ENCODE data around the gene ASXL1.

The ASXL1 gene

DNA sequence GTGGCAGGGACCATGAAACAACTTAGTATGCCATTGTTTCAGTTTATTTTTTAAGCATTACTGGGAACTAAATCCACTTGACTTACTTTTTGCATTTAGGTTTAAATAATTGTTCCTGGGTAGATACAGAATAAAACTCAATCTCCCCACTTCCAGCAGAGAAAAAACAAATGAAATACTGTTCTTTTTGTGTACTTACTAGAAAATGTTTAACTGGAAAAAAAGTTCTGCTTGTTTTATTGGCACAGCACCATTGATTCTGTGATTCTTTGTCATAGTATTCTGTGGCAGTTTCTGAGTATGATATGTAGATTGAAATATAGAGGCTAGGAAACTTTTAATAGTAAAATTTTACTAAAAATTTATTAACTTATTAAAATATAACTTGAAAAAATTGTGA, 10.2 kb downstream of the ASXL1 start:
- Histone ChIP-seq H3K36me3 (ENCODE audit: control insufficient read depth in 1 of 2, insufficient read depth in 2 of 2, low read length in 2 of 2) (peaks cover 8 to 16% of the 10 kb centered on the region in 2 experiments), H4K8ac (ENCODE audit: low read depth, low read length) (no peak overlapping the region), H3K79me1 (ENCODE audit: low read length) (no peaks in the 10 kb centered on the region), H3K9me3 (ENCODE audit: insufficient read depth, low read depth, low read length) (no peaks in the 10 kb centered on the region), H3K27me3 (ENCODE audit: insufficient read depth, low read length) (no peaks in the 10 kb centered on the region), H3K4ac (ENCODE audit: low read depth, low read length) (no peak overlapping the region), H3K79me2 (ENCODE audit: control insufficient read depth, insufficient read depth, low read length, poor library complexity) (peaks cover 10% of the 10 kb centered on the region), H4K12ac (ENCODE audit: low read depth, low read length) (no peak overlapping the region), H2AK5ac (ENCODE audit: low read length) (no peak overlapping the region), H3K9ac (ENCODE audit: low read length) (no peak overlapping the region), H3K27ac (ENCODE audit: low read depth, low read length) (no peak overlapping the region), H3K4me2 (ENCODE audit: low read length) (no peak overlapping the region), H2BK5ac (ENCODE audit: low read depth, low read length, poor library complexity) (no peak overlapping the region), H3K4me3 (ENCODE audit: low read depth, low read length) (no peak overlapping the region), H3K23ac (ENCODE audit: low read length) (no peak overlapping the region), H3K14ac (ENCODE audit: low read length) (no peak overlapping the region), H4K91ac (ENCODE audit: low read depth, low read length) (no peak overlapping the region), H3K4me1 (ENCODE audit: control insufficient read depth in 1 of 2, insufficient read depth in 2 of 2, low read length in 2 of 2) (no peaks in the 10 kb centered on the region), H2BK120ac (ENCODE audit: insufficient read depth, low read length, poor library complexity) (no peak overlapping the region), H3K18ac (ENCODE audit: low read length) (no peak overlapping the region), H2AFZ (ENCODE audit: insufficient read depth, low read length, poor library complexity) (no peak overlapping the region), H2BK12ac (ENCODE audit: low read length) (no peak overlapping the region)
- DNase-seq = no peak

DNA sequence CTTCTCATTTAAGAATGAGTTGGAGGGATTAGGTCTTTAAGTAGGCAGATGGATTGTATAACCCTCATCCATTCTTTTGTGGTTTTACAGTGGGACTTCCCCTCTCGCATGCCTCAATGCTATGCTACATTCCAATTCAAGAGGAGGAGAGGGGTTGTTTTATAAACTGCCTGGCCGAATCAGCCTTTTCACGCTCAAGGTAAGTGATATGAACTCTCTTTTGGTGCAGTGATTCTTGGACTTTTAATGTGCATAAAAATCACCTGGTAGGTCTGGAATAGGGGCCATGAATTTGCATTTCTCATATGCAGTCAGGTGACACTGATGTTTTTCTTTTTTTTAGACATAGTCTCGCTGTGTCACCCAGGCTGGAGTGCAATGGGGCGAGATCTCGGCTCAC, 10.8 kb downstream of the ASXL1 start:
- no peak overlapping the region for H3K9ac ChIP-seq (ENCODE audit: low read length)
- WGBS (ENCODE audit: extremely low coverage, insufficient coverage, insufficient read length) = no CpG with 5 or more reads among the region's 6 CpGs
- H2AK5ac ChIP-seq (ENCODE audit: low read length) = no peak overlapping the region
- H2AFZ ChIP-seq (ENCODE audit: insufficient read depth, low read length, poor library complexity) = no peak overlapping the region
- H3K4ac ChIP-seq (ENCODE audit: low read depth, low read length) = no peak overlapping the region
- H4K91ac ChIP-seq (ENCODE audit: low read depth, low read length) = no peak overlapping the region
- no peak overlapping the region for H3K18ac ChIP-seq (ENCODE audit: low read length)
- H3K79me2 ChIP-seq (ENCODE audit: control insufficient read depth, insufficient read depth, low read length, poor library complexity) = peaks cover 6% of the 10 kb centered on the region
- no peaks in the 10 kb centered on the region for H3K79me1 ChIP-seq (ENCODE audit: low read length)
- no peak overlapping the region for H4K8ac ChIP-seq (ENCODE audit: low read depth, low read length)
- no peak overlapping the region for H3K27ac ChIP-seq (ENCODE audit: low read depth, low read length)
- peak; percentile 5 to 31 for DNase-seq
- peaks cover 13 to 17% of the 10 kb centered on the region in 2 experiments for H3K36me3 ChIP-seq (ENCODE audit: control insufficient read depth in 1 of 2, insufficient read depth in 2 of 2, low read length in 2 of 2)
- no peak overlapping the region for H2BK5ac ChIP-seq (ENCODE audit: low read depth, low read length, poor library complexity)
- H2BK120ac ChIP-seq (ENCODE audit: insufficient read depth, low read length, poor library complexity) = no peak overlapping the region
- no peak overlapping the region for H4K12ac ChIP-seq (ENCODE audit: low read depth, low read length)
- no peak overlapping the region for H3K4me3 ChIP-seq (ENCODE audit: low read depth, low read length)
- no peaks in the 10 kb centered on the region for H3K4me1 ChIP-seq (ENCODE audit: control insufficient read depth in 1 of 2, insufficient read depth in 2 of 2, low read length in 2 of 2)
- H3K27me3 ChIP-seq (ENCODE audit: insufficient read depth, low read length) = no peaks in the 10 kb centered on the region
- H3K9me3 ChIP-seq (ENCODE audit: insufficient read depth, low read depth, low read length) = no peaks in the 10 kb centered on the region
- H3K23ac ChIP-seq (ENCODE audit: low read length) = no peak overlapping the region
- H2BK12ac ChIP-seq (ENCODE audit: low read length) = no peak overlapping the region
- no peak overlapping the region for H3K4me2 ChIP-seq (ENCODE audit: low read length)
- no peak overlapping the region for H3K14ac ChIP-seq (ENCODE audit: low read length)

DNA sequence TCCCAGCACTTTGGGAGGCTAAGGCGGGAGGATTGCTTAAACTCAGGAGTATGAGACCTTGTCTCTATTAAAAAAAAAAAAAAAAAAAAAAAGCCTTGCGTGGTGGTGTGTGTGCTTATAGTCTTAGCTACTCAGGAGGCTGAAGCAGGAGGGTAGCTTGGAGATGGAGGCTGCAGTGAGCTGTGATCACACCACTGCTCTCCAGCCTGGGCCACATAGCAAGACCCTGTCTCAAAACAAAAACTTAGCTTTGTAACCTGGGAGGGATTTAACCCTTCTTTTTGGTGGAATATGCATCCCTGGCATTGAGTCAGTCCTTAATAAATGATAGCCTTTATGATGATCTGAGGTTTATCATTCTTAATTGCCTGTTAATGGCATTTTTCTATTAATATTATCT, 12.8 kb downstream of the ASXL1 start:
- no peak overlapping the region for H4K12ac ChIP-seq (ENCODE audit: low read depth, low read length)
- no peak overlapping the region for H2BK120ac ChIP-seq (ENCODE audit: insufficient read depth, low read length, poor library complexity)
- H3K9me3 ChIP-seq (ENCODE audit: insufficient read depth, low read depth, low read length) = no peaks in the 10 kb centered on the region
- H3K4me3 ChIP-seq (ENCODE audit: low read depth, low read length) = no peak overlapping the region
- no peaks in the 10 kb centered on the region for H3K4me1 ChIP-seq (ENCODE audit: control insufficient read depth in 1 of 2, insufficient read depth in 2 of 2, low read length in 2 of 2)
- H2BK5ac ChIP-seq (ENCODE audit: low read depth, low read length, poor library complexity) = no peak overlapping the region
- no peak overlapping the region for H3K9ac ChIP-seq (ENCODE audit: low read length)
- no peak overlapping the region for H3K27ac ChIP-seq (ENCODE audit: low read depth, low read length)
- no peak overlapping the region for H3K23ac ChIP-seq (ENCODE audit: low read length)
- no peak for DNase-seq
- H3K79me1 ChIP-seq (ENCODE audit: low read length) = no peaks in the 10 kb centered on the region
- H3K36me3 ChIP-seq (ENCODE audit: control insufficient read depth in 1 of 2, insufficient read depth in 2 of 2, low read length in 2 of 2) = peaks cover 24 to 31% of the 10 kb centered on the region in 2 experiments
- H4K91ac ChIP-seq (ENCODE audit: low read depth, low read length) = no peak overlapping the region
- H3K4ac ChIP-seq (ENCODE audit: low read depth, low read length) = no peak overlapping the region
- no peak overlapping the region for H3K4me2 ChIP-seq (ENCODE audit: low read length)
- H2AK5ac ChIP-seq (ENCODE audit: low read length) = no peak overlapping the region
- no peak overlapping the region for H4K8ac ChIP-seq (ENCODE audit: low read depth, low read length)
- no peak overlapping the region for H2BK12ac ChIP-seq (ENCODE audit: low read length)
- no peak overlapping the region for H3K18ac ChIP-seq (ENCODE audit: low read length)
- no CpG with 5 or more reads among the region's 2 CpGs for WGBS (ENCODE audit: extremely low coverage, insufficient coverage, insufficient read length)
- no peak overlapping the region for H3K14ac ChIP-seq (ENCODE audit: low read length)
- H2AFZ ChIP-seq (ENCODE audit: insufficient read depth, low read length, poor library complexity) = no peak overlapping the region
- H3K27me3 ChIP-seq (ENCODE audit: insufficient read depth, low read length) = no peaks in the 10 kb centered on the region
- H3K79me2 ChIP-seq (ENCODE audit: control insufficient read depth, insufficient read depth, low read length, poor library complexity) = peaks cover 2% of the 10 kb centered on the region

DNA sequence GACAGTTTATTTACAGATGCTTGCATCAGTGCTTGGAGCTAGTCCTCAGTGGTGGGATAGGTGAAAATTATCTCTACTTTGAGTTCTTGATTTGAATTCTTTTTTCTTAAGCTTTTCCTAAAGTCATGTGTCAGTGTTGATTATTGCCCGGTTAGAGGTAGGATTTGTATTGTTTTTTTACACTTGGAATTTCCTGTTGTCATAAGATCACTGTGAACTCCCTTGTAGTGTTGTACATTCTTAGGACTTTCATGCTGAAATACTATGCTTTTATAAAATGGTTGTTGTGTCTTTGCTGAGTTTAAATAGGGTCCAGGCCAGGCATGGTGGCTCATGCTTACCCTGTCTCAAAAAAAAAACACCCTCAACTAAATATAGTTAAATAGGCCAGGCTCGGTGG, 20.3 kb downstream of the ASXL1 start:
- Histone ChIP-seq H2BK120ac (ENCODE audit: insufficient read depth, low read length, poor library complexity) (no peak overlapping the region), H3K14ac (ENCODE audit: low read length) (no peak overlapping the region), H3K79me2 (ENCODE audit: control insufficient read depth, insufficient read depth, low read length, poor library complexity) (no peaks in the 10 kb centered on the region), H3K27me3 (ENCODE audit: insufficient read depth, low read length) (no peaks in the 10 kb centered on the region), H3K4me1 (ENCODE audit: control insufficient read depth in 1 of 2, insufficient read depth in 2 of 2, low read length in 2 of 2) (no peaks in the 10 kb centered on the region), H2AFZ (ENCODE audit: insufficient read depth, low read length, poor library complexity) (no peak overlapping the region), H3K4me2 (ENCODE audit: low read length) (no peak overlapping the region), H3K9me3 (ENCODE audit: insufficient read depth, low read depth, low read length) (no peaks in the 10 kb centered on the region), H4K91ac (ENCODE audit: low read depth, low read length) (no peak overlapping the region), H4K8ac (ENCODE audit: low read depth, low read length) (no peak overlapping the region), H3K18ac (ENCODE audit: low read length) (no peak overlapping the region), H2BK5ac (ENCODE audit: low read depth, low read length, poor library complexity) (no peak overlapping the region), H3K4ac (ENCODE audit: low read depth, low read length) (no peak overlapping the region), H3K27ac (ENCODE audit: low read depth, low read length) (no peak overlapping the region), H2BK12ac (ENCODE audit: low read length) (no peak overlapping the region), H3K4me3 (ENCODE audit: low read depth, low read length) (no peak overlapping the region), H3K9ac (ENCODE audit: low read length) (no peak overlapping the region), H4K12ac (ENCODE audit: low read depth, low read length) (no peak overlapping the region), H3K79me1 (ENCODE audit: low read length) (no peaks in the 10 kb centered on the region), H2AK5ac (ENCODE audit: low read length) (no peak overlapping the region), H3K23ac (ENCODE audit: low read length) (no peak overlapping the region), H3K36me3 (ENCODE audit: control insufficient read depth in 1 of 2, insufficient read depth in 2 of 2, low read length in 2 of 2) (peaks cover 24 to 27% of the 10 kb centered on the region in 2 experiments)
- WGBS (ENCODE audit: extremely low coverage, insufficient coverage, insufficient read length) = no CpG with 5 or more reads among the region's 2 CpGs
- no peak for DNase-seq

Measured in trophoblast cell (in vitro differentiated cells and primary cell).